Esophagus muscularis mucosa (tissue), 4 donors: ENCODE results near the gene HDGFL2.

Source experiments
- CTCF ChIP-seq, 3 experiments: fragments of 200-600 bp in 2 of 3; fragments of 450-650 bp in 1 of 3; sonication (generic) in 2 of 3; IDR thresholded peaks; one replicate each; pipeline ENCODE4 v1.5.1; 2017 to 2019; ENCODE audit warnings: antibody characterized with exemption in 3 of 3, mild to moderate bottlenecking in 2 of 3, moderate library complexity in 1 of 3
- EP300 ChIP-seq: sonication (generic); formaldehyde crosslinking; IDR thresholded peaks from one replicate; pipeline ENCODE4 v1.6.1; 2017; ENCODE audit warnings: antibody characterized with exemption
- POLR2AphosphoS5 ChIP-seq, 2 donors: sonication (generic); formaldehyde crosslinking; IDR thresholded peaks; one replicate each; pipeline ENCODE4 v1.6.1; 2017; ENCODE audit warnings: antibody characterized with exemption in 2 of 2

- TF ChIP-seq CTCF (IDR thresholded peaks at IDR 0.05): no peak
- TF ChIP-seq EP300: no peak
- TF ChIP-seq POLR2AphosphoS5 (IDR thresholded peaks at IDR 0.05): no peak
Measured at GRCh38 chr19:4432918-4433506, 39.1 kb upstream of the HDGFL2 start.
